GM12892 (cell line): Measurements from ENCODE around the gene ACOT7.
"Not testable (repeated sequence)": the region's sequence is repeated elsewhere in the genome, so short reads cannot be mapped to it uniquely, and the experiment has no call there.

Source experiments
- DNase-seq: peaks from one replicate; pipeline ENCODE4 v3.0.0; 2011; ENCODE audit not compliant: insufficient read length
- FAIRE-seq: peaks from 2 replicates; lab custom pipeline; 2011; peaks lifted over from hg19 to GRCh38; lab: Jason Lieb, UNC
- POLR2A ChIP-seq: IDR thresholded peaks from 2 replicates; pipeline ENCODE4 v1.6.1; 2011; ENCODE audit warnings: low read depth, low read length, control low read depth
- POLR2AphosphoS5 ChIP-seq: IDR thresholded peaks from 2 replicates; pipeline ENCODE4 v1.6.1; 2011; ENCODE audit warnings: low read depth, low read length, control low read depth
- TAF1 ChIP-seq: IDR thresholded peaks from 2 replicates; pipeline ENCODE4 v1.6.1; 2011; ENCODE audit warnings: low read depth, mild to moderate bottlenecking, control low read depth, low read length, borderline replicate concordance

The ACOT7 gene

DNA sequence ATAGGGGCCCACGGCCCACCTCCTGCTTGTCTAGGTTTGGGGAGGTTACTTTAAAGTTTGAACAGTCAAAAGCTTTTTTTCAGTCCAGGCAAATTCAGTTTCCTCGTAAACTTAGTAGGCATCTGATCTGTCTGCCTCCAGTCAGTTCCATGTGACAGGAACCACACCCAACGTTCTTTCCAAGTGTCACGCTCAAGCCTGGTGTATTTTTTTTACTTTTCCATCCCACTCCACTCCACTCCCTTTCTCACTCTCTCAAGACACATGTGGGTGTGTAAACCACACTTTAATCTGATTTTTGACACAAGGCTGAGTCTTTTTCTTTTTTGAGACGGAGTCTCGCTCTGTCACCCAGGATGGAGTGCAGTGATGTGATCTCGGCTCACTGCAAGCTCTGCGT lies 72.4 kb downstream of the ACOT7 start:
- FAIRE-seq (no peak), DNase-seq (no peak)
- TF ChIP-seq POLR2A (no peak), TAF1 (no peak), POLR2AphosphoS5 (no peak)

DNA sequence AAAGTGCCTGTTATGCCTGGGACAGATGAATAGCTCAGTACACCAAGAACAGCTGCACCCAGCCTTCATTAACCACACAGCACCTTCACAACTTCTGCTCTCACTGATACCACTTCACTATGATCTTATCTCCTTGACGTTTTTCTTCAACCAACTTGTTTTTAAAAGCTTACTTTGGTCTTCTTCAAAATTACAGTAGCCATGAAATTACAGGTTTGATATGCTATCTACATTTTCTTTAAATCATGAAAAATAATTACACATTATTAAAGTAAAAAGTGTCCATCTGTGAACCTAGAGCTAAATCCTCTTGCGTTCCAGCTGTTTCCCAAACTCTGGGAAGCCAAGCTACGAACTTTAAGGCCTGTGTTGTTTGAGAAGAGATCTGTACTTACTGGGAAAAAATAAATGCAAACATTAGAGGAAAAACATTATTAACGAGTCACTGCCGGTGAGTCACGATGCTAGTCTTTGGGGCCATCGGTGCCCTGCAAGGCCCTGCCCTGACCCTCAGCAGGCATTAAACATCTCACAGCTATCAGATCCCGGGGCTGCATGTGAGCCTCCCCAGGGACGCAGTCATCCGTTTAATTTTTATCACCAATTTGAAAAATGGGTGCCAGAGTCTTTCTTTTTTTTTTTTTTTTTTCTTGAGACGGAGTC lies 76.3 kb downstream of the ACOT7 start:
- no peak for FAIRE-seq
- no peak for DNase-seq
- TF ChIP-seq TAF1 (no peak), POLR2AphosphoS5 (no peak), POLR2A (no peak)

DNA sequence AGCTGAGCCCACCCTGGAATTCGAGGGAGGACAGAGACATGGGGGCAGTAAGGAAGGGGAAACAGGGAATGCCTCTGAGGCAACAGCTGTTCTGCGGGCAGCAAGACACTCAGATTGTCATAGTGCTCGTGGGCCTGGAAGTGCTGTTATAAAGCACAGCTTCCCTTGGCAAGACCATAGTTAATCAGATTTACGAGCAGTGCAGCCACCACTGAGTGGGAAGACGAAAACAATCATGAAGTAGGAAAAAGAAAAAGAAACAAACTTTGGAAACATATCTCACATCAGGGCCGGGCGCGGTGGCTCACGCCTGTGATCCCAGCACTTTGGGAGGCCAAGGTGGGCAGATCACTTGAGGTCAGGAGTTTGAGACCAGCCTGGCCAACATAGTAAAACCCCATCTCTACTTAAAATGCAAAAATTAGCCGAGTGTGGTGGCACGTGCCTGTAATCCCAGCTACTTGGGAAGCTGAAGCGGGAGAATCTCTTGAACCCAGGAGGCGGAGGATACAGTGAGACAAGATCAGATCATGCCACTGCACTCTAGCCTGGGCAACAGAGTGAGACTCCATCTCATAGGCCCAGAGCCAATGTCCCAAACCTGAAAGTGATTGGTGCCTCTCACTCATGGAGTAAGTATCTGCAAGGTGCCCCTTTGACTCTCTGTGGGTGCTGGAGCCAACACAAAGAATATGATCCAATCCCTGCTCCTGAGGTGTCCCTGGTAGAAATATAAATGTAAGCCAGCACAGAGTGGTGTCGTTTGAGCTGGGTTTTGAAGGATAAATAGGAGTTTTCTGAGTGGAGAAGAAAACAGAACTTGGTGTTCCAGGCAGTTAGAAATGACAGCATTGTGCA lies 77.1 kb downstream of the ACOT7 start:
- FAIRE-seq (no peak), DNase-seq (no peak)
- TF ChIP-seq TAF1 (no peak), POLR2A (no peak), POLR2AphosphoS5 (no peak)

DNA sequence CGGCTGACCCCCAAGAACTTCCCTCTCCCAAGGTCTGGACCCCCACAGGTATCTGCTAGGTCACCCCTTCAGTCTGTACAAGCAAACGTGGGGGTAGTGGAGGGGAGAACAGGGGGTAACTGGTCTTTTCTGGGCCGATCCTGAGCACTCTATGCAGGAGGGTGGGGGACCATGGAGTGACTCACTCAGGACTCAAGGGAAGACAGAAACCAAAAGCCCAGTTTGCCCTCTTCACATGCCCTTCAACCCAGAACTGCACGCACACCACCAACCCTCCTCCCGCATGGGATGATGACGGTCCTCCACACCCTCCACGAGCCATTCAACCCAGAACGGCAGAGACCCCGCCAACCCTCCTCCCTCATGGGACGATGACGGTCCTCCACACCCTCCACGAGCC lies 79.1 kb downstream of the ACOT7 start:
- DNase-seq (no peak), FAIRE-seq (no peak)
- TF ChIP-seq POLR2AphosphoS5 (no peak), TAF1 (no peak)

DNA sequence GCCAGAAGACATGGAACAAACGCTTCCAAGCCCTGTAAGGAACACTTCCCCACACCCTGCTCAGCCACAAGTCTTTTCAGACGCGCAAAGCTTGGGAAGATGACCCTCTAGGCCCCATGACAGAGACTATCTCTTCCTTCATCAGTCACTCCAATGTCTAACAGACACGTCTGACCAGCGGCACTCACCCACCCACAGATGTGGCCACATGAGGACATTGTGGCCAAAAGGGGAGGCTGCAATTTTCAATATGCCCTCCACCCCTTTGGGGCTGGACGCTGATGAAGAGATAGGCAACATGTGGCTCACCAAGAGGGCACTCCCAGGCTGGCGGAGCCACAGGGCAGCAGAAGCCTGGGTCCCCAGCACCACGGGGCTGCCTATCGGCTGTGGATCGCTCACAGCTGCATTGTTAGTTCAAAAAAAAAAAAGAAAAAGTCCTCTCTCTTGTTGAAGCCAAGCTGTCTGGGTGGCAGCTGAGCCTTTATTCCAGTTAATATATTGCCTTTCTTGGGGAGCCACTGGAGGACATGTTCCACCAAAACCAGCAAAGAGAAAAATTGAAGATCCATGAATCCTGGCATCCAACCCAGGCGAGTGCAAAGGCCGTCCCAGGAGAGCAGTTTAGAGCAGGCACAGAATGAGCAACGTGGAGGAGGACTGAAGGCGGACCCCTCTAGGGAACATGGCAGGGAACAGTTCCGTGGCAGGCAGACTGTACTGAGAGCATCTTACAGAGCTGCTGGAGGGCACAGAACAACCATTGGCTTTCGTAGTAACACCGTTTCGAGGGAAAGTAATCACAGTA lies 80.0 kb downstream of the ACOT7 start:
- FAIRE-seq: no peak
- no peak for DNase-seq
- TF ChIP-seq POLR2A (no peak), POLR2AphosphoS5 (no peak)

DNA sequence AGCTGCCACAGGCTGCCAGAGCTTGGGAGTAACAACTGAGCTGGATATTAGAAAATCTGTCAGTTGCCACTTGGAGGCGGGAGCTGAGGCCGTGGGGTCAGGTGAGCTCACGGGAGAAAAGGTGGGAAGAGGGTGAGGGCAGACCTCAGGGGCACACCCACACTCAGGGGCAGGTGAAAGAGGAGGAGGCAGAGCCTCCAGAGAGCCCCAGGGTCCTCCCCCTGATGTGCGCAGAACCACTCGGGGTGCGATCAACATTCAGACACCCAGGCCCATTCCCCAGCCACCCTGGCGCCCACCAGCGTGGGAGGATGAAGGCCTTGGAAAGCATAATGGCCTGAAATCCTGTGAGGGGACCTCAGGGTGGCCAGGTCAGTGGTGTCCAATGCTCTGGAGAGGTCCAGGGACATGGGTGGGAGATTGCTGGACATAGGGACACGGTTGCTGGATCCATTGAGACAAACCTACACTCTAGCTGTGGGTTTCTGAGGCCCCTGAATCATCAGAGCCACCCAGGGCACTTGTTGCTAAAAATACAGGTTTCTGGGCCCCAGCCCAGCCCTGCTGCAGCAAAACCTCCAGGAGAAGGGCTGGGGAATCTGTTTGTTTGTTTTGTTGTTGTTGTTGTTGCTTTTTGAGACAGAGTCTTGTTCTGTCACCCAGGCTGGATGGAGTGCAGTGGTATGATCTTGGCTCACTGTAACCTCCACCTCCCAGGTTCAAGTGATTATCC lies 83.3 kb downstream of the ACOT7 start:
- no peak for DNase-seq
- FAIRE-seq: no peak
- no peak for TF ChIP-seq POLR2AphosphoS5
- no peak for TF ChIP-seq TAF1
- no peak for TF ChIP-seq POLR2A

DNA sequence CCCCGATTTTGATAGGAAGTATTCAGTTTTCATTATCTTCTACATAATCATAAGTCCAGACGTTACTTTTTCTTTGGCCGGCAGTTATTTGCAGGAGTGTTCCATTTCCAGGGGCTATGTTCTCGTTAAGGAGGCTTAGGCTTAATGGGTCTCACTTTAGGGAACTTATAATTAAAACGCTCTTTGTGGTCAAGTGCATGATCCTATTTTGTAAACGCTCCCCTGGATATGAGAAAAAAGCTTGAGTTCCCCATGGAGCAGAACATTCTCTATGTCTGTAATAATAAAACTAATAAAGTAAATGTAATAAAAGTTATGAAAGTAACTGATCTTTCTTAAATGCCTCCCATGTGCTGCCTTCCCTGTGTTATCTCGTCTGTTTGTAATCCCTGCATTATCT lies 84.0 kb downstream of the ACOT7 start:
- FAIRE-seq (no peak), DNase-seq (no peak)
- TF ChIP-seq POLR2A (no peak), TAF1 (no peak), POLR2AphosphoS5 (no peak)

DNA sequence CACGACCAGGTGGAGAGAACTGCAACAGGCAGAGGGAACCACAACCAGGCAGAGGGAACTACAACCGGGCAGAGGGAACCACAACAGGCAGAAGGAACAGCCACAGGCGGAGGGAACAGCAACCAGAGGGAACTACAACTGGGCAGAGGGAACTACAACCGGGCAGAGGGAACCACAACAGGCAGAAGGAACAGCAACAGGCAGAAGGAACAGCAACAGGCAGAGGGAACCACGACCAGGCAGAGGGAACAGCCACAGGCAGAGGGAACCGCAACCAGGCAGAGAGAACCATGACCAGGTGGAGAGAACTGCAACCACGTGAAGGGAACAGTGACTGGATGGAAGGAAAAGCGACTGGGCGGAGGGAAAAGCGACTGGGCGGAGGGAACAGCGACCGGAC lies 85.1 kb downstream of the ACOT7 start:
- FAIRE-seq (no peak), DNase-seq (no peak)
- no peak for TF ChIP-seq TAF1
- no peak for TF ChIP-seq POLR2AphosphoS5
- TF ChIP-seq POLR2A: no peak

DNA sequence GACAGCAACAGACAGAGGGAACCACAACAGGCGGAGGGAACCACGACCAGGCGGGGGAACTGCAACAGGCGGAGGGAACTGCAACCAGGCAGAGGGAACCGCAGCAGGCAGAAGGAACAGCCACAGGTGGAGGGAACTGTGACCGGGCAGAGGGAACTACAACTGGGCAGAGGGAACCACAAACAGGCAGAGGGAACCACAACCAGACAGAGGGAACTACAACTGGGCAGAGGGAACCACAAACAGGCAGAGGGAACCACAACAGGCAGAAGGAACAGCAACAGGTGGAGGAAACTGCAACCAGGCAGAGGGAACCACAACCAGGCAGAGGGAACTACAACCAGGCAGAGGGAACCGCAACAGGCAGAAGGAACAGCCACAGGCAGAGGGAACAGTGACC lies 85.9 kb downstream of the ACOT7 start:
- not testable (repeated sequence) for FAIRE-seq, DNase-seq

DNA sequence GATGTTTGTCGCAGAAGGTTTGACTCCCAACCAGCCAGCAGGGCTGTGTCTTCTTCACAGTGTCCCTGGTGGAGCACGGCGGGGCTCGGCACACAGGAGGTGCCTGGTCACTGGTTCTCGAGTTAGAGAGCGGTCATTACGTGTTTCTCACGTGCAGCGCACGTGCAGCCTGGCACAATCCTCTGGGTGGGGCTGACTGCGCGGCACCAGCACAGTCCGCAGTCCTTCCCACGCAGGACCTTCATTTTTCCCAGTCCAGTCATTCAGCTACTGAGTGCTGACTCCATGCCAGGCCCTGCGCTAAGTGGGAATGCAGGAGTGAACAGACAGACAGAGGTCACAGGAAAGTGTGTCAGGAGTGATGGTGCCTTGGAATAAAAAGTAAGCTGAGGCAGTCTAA lies 86.5 kb downstream of the ACOT7 start:
- TF ChIP-seq POLR2AphosphoS5 (no peak), POLR2A (no peak), TAF1 (no peak)
- no peak for FAIRE-seq
- no peak for DNase-seq

DNA sequence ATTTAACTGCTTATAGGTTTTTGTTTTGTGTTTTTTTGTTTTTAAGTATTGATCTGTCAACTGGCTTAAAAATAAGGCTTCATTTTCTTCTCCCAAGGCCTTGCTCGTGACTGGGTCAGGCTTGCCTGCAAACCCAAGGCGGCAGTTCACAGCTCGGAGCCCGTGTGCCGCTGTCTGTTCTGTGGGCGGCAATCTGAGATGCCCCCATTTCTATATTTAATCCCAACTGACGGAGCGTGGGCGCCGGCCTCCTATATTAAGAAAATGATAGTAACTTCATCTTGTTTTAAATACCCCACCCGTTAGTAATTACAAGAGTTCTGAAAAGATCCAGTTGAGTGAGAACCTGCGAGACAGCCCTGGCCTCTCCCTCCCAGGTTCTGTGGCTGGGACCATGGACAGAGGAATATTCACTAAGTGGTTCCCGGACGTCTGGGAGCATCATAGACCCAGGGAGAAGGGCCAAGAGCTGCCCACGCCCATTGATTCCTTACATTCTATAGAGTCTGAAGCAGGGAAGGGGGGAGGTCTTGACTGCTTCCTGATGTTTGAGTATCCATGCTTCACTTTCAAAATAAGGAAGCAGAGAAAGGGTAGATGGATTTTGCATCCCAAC lies 90.1 kb downstream of the ACOT7 start:
- no peak for FAIRE-seq
- DNase-seq: no peak
- TF ChIP-seq TAF1: no peak
- no peak for TF ChIP-seq POLR2A
- TF ChIP-seq POLR2AphosphoS5: no peak
